GM13977 (cell line): Measurements from ENCODE around the gene RGS7.

Experiments
- DNase-seq: peaks from one replicate; pipeline ENCODE4 v3.0.0; 2012; ENCODE audit warnings: low spot score
- CTCF ChIP-seq: IDR thresholded peaks from 2 replicates; pipeline ENCODE4 v1.5.1; 2012; ENCODE audit warnings: mild to moderate bottlenecking, control low read depth; ENCODE audit not compliant: insufficient read depth; ENCODE audit errors: extremely low read depth, missing control alignments
- in situ Hi-C: fragments of 300-500 bp; cut with MboI; formaldehyde crosslinking; loops from one replicate; pipeline ENCODE4 v1.12.0; 2022; ENCODE audit warnings: low sequenced_read_pairs, low pct_unique_long_range_greater_than_20kb, mixed read lengths, inconsistent platforms; ENCODE audit not compliant: unreplicated experiment

The RGS7 gene

GRCh38 chr1:240860023-240860422 is 497.0 kb downstream of the RGS7 start:
- in situ Hi-C loops: no loop called here

GRCh38 chr1:240854367-240854766 is 502.6 kb downstream of the RGS7 start:
- no peak for TF ChIP-seq CTCF
- no peak for DNase-seq
- in situ Hi-C loops: no loop called here

More at GRCh38 chr1:240860023-240860422, 497.0 kb downstream of the RGS7 start:
- no peak for TF ChIP-seq CTCF
- DNase-seq: no peak

- DNase-seq: no peak
- in situ Hi-C loops: no loop called here
- no peak for TF ChIP-seq CTCF
These were observed 509.7 kb downstream of the RGS7 start for GRCh38 chr1:240847325-240847724.

- in situ Hi-C loops: no loop called here
- DNase-seq: no peak
- no peak for TF ChIP-seq CTCF
These were observed 512.5 kb downstream of the RGS7 start for GRCh38 chr1:240844486-240844885.

GRCh38 chr1:240843798-240844197 is 513.2 kb downstream of the RGS7 start:
- in situ Hi-C loops: no loop called here
- TF ChIP-seq CTCF: no peak
- DNase-seq: no peak

GRCh38 chr1:240836271-240836670 is 520.7 kb downstream of the RGS7 start:
- no peak for TF ChIP-seq CTCF
- in situ Hi-C loops: no loop called here
- DNase-seq: no peak

- DNase-seq: no peak
- in situ Hi-C loops: no loop called here
- TF ChIP-seq CTCF: no peak
These were observed 521.7 kb downstream of the RGS7 start for GRCh38 chr1:240835291-240835690.
